Measurements from ENCODE around the gene CEP63. TPM values are rescaled to one million over a fixed set of nuclear protein-coding genes. Genes with fewer than 3 reads are reported as not detected.

CEP63 gene
- total RNA-seq, 4 donors from 2014 or later = 16.7 to 26.2 (median 22.6) TPM

DNA sequence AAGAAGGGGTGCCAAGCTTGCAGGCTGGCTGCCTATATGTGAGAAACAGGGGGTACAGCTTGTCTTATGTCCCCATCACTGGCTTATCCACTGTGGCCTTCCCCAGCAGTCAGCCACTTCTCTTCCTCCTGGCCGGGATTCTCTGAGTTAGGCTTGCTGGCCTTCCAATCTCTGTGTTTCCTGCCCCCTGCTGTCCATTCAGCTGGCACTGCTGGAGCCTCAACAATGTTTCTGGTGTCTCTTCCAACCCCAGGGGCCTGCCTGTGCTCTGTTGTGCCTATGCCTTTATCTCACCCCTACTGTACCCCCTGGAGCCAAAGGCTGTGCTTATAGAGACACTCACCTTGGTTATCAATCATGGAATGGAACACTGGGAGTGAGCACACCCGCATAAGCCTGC is 36.6 kb upstream of the CEP63 start:
- Histone ChIP-seq H3K9me3 (peaks cover 0 to 8% (median 0%) of the 10 kb centered on the region in 4 donors), H3K4me1 (peaks cover 10 to 24% (median 17%) of the 10 kb centered on the region in 4 donors), H3K36me3 (no peaks in the 10 kb centered on the region), H3K27me3 (no peaks in the 10 kb centered on the region), H3K4me3 (no peak overlapping the region), H3K27ac (replicated peaks in 1 of 4) (no peak overlapping the region)
- no peak for TF ChIP-seq EP300 (IDR thresholded peaks at IDR 0.05)
- peak in 2 of 3 experiments; percentile 20 to 47 for TF ChIP-seq CTCF (IDR thresholded peaks at IDR 0.05)
- intact Hi-C loops (cut with DNase I) = loop anchor here (5.0 kb wide), 1 partner anchor 47 kb away; no protein-coding TSS in a partner anchor
- peak; percentile 79 for DNase-seq (ENCODE audit: extremely low spot score)
- WGBS = 77% methylated on average over 2 of the region's 2 CpGs

DNA sequence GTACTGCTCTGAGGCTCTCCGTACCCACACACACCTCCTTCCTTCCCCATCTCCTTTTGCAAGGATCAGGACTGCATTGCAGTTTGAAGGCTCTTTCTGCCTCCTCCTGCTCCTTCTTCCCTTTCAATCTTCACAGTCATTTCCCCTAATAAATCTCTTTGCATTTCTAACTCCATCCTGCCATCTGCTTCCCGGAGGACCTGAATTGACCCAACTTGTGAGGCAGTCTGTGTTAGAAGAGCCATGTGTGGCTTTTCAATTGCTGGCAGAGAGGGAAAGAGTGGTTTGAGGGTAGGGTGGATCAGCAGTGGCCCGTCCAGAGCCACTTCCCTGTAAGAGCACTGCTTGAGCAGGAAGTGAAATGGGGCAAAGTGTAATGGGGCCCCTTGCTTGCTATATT is 35.9 kb upstream of the CEP63 start:
- Histone ChIP-seq H3K36me3 (no peaks in the 10 kb centered on the region), H3K4me1 (peaks cover 10 to 24% (median 17%) of the 10 kb centered on the region in 4 donors), H3K9me3 (peaks cover 0 to 7% (median 0%) of the 10 kb centered on the region in 4 donors), H3K27ac (replicated peaks in 1 of 4) (no peak overlapping the region), H3K27me3 (no peaks in the 10 kb centered on the region), H3K4me3 (no peak overlapping the region)
- WGBS = 76% methylated on average over 3 of the region's 3 CpGs
- no peak for TF ChIP-seq POLR2AphosphoS5 (IDR thresholded peaks at IDR 0.05)
- no peak for TF ChIP-seq CTCF (IDR thresholded peaks at IDR 0.05)
- no peak for TF ChIP-seq POLR2A (IDR thresholded peaks at IDR 0.05; ENCODE audit: low read depth)
- no peak for TF ChIP-seq EP300 (IDR thresholded peaks at IDR 0.05)
- DNase-seq (ENCODE audit: extremely low spot score) = no peak
- intact Hi-C loops (cut with DNase I) = loop anchor here (5.0 kb wide), 1 partner anchor 48 kb away; no protein-coding TSS in a partner anchor

DNA sequence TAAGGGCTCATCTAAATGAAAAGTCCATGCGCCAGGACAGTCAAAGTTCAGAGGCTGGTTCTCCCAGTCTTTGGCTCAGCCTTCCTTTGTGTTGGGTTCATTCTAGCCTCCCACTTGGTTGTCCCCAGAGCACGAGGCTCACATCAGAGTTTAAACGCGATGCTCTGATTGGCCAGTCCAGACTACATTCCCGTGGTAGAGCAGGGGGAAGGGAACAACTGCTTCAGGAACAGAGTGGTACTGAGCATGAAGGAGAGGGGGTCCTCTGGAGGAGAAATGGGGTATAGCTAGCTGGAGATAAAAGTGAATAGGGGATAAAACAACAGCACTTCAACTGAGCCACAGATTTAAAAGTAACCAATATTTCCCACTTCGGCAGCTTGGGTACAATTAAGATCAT is 32.2 kb upstream of the CEP63 start:
- DNase-seq (ENCODE audit: extremely low spot score) = peak; percentile 75
- Histone ChIP-seq H3K4me3 (no peak overlapping the region), H3K27ac (replicated peaks in 1 of 4) (no peak overlapping the region), H3K9me3 (no peaks in the 10 kb centered on the region), H3K4me1 (peaks cover 0 to 18% (median 4%) of the 10 kb centered on the region in 4 donors), H3K36me3 (no peaks in the 10 kb centered on the region), H3K27me3 (no peaks in the 10 kb centered on the region)
- no peak for TF ChIP-seq POLR2AphosphoS5 (IDR thresholded peaks at IDR 0.05)
- peak in 1 of 3 experiments; percentile 2 for TF ChIP-seq CTCF (IDR thresholded peaks at IDR 0.05)
- intact Hi-C loops (cut with DNase I) = no loop called here
- 63% methylated on average over 6 of the region's 6 CpGs for WGBS

- DNase-seq (ENCODE audit: extremely low spot score) = no peak
- Histone ChIP-seq H3K9me3 (no peaks in the 10 kb centered on the region), H3K27ac (replicated peaks in 1 of 4) (peak overlapping the region in 1 of 4 donors; percentile 32), H3K4me1 (peaks cover 10 to 28% (median 17%) of the 10 kb centered on the region in 4 donors), H3K4me3 (no peak overlapping the region), H3K27me3 (no peaks in the 10 kb centered on the region), H3K36me3 (no peaks in the 10 kb centered on the region)
- WGBS = 78% methylated on average over 9 of the region's 9 CpGs
- intact Hi-C loops (cut with DNase I) = no loop called here
- TF ChIP-seq EP300 (IDR thresholded peaks at IDR 0.05) (no peak), POLR2AphosphoS5 (IDR thresholded peaks at IDR 0.05) (no peak), POLR2A (IDR thresholded peaks at IDR 0.05; ENCODE audit: low read depth) (no peak), CTCF (IDR thresholded peaks at IDR 0.05) (no peak)
Observed at GRCh38 chr3:134457376-134458074, 28.3 kb upstream of the CEP63 start.
